ENCODE results near the gene CDC6. TPM values are rescaled to one million over a fixed set of nuclear protein-coding genes. Genes with fewer than 3 reads are reported as not detected.

Gene CDC6
- total RNA-seq, 1 donor from 2014 or later: 8.8 TPM

GRCh38 chr17:40318830-40319391 lies 31.2 kb downstream of the CDC6 start:
- DNase-seq (ENCODE audit: low read depth): no peak
- Histone ChIP-seq H3K36me3 (ENCODE audit: control insufficient read depth, insufficient read depth, low read length) (no peaks in the 10 kb centered on the region), H3K27me3 (ENCODE audit: control insufficient read depth, insufficient read depth, low read length) (no peaks in the 10 kb centered on the region), H3K4me3 (ENCODE audit: low read depth, low read length) (peak overlapping the region; percentile 79)
- peak; percentile 34 for TF ChIP-seq CTCF (IDR thresholded peaks at IDR 0.05; ENCODE audit: insufficient read depth, low read length, poor library complexity, severe bottlenecking)

- no peaks in the 10 kb centered on the region for H3K27me3 ChIP-seq (ENCODE audit: control insufficient read depth, insufficient read depth, low read length)
- H3K4me3 ChIP-seq (ENCODE audit: low read depth, low read length): no peak overlapping the region
- TF ChIP-seq CTCF (IDR thresholded peaks at IDR 0.05; ENCODE audit: insufficient read depth, low read length, poor library complexity, severe bottlenecking): no peak
- H3K36me3 ChIP-seq (ENCODE audit: control insufficient read depth, insufficient read depth, low read length): no peaks in the 10 kb centered on the region
- DNase-seq (ENCODE audit: low read depth): no peak
These were observed 32.2 kb downstream of the CDC6 start for GRCh38 chr17:40319651-40320540.

- Histone ChIP-seq H3K27me3 (ENCODE audit: control insufficient read depth, insufficient read depth, low read length) (no peaks in the 10 kb centered on the region), H3K36me3 (ENCODE audit: control insufficient read depth, insufficient read depth, low read length) (no peaks in the 10 kb centered on the region), H3K4me3 (ENCODE audit: low read depth, low read length) (no peak overlapping the region)
- no peak for DNase-seq (ENCODE audit: low read depth)
- TF ChIP-seq CTCF (IDR thresholded peaks at IDR 0.05; ENCODE audit: insufficient read depth, low read length, poor library complexity, severe bottlenecking): no peak
These were observed 33.3 kb downstream of the CDC6 start for GRCh38 chr17:40320756-40321523.

GRCh38 chr17:40321524-40321929 lies 33.8 kb downstream of the CDC6 start:
- Histone ChIP-seq H3K36me3 (ENCODE audit: control insufficient read depth, insufficient read depth, low read length) (no peaks in the 10 kb centered on the region), H3K4me3 (ENCODE audit: low read depth, low read length) (no peak overlapping the region), H3K27me3 (ENCODE audit: control insufficient read depth, insufficient read depth, low read length) (no peaks in the 10 kb centered on the region)
- TF ChIP-seq CTCF (IDR thresholded peaks at IDR 0.05; ENCODE audit: insufficient read depth, low read length, poor library complexity, severe bottlenecking): no peak
- no peak for DNase-seq (ENCODE audit: low read depth)

- Histone ChIP-seq H3K36me3 (ENCODE audit: control insufficient read depth, insufficient read depth, low read length) (no peaks in the 10 kb centered on the region), H3K4me3 (ENCODE audit: low read depth, low read length) (no peak overlapping the region), H3K27me3 (ENCODE audit: control insufficient read depth, insufficient read depth, low read length) (no peaks in the 10 kb centered on the region)
- DNase-seq (ENCODE audit: low read depth): no peak
- no peak for TF ChIP-seq CTCF (IDR thresholded peaks at IDR 0.05; ENCODE audit: insufficient read depth, low read length, poor library complexity, severe bottlenecking)
These were observed 34.3 kb downstream of the CDC6 start for GRCh38 chr17:40321961-40322357.
